ENCODE results near the gene CCDC57. TPM values are rescaled to one million over a fixed set of nuclear protein-coding genes. Genes with fewer than 3 reads are reported as not detected.

The CCDC57 gene
- total and polyA plus RNA-seq, 9 of the 15 experiments (the other 6 are each of a cell fraction or from before 2014, with no cell fraction given) = 0.83 to 36.2 (median 13.6) TPM

DNA sequence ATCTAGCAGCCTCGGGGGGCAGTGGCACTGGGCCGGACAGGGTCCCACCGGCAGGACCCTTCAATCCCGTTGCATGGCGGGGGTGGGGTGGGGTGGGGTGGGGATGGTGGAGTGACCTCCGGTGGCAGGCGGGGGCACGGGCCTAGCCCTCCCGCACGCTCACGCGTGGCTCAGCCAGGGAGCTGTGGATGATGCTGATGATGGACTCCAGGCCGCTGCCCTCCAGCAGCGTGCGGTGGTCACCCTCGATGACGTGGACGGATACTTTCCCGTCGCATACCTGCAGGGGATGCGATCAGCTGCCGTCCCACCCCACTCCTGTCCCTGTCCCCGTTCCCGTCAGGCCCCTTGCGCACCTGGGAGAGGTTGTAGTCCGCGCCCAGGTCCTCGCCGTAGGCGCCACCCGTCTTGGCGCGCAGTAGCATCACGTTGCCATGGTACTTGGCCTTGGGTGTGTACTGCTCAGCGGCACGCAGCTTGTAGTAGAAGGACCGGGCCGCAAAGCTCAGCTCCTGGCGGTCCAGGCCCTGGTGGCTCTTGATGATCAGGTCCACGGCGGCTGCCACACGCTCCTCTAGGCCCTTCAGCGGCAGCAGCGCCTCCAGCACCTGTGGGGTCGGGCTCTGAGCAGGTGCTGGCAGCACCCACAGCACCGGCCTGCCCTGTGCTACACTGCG lies 133.5 kb downstream of the CCDC57 start (continued):
- TF ChIP-seq ZNF134 (CRISPR knock-in tag; conservative IDR thresholded peaks at IDR 0.05) (no peak), POLR2A (conservative IDR thresholded peaks at IDR 0.05) (peak; percentile 69), CCAR2 (IDR thresholded peaks at IDR 0.05; ENCODE audit: low read depth, low read length) (no peak), EZH2 (IDR thresholded peaks at IDR 0.05; ENCODE audit: borderline replicate concordance, low read depth, low read length) (no peak), EWSR1 (IDR thresholded peaks at IDR 0.05; ENCODE audit: borderline replicate concordance, low read depth, partially characterized antibody) (no peak), ZNF318 (IDR thresholded peaks at IDR 0.05; ENCODE audit: borderline replicate concordance in 1 of 2, low read depth in 1 of 2) (no peak), STAG1 (CRISPR knock-in tag; IDR thresholded peaks at IDR 0.05; ENCODE audit: borderline replicate concordance) (no peak), CBX3 (IDR thresholded peaks at IDR 0.05; ENCODE audit: borderline replicate concordance in 1 of 2, low read length in 2 of 2) (no peak), MAFF (IDR thresholded peaks at IDR 0.05; ENCODE audit: low read length) (no peak)
